Neural progenitor cell (in vitro differentiated cells): Measurements from ENCODE around the gene GALK2. TPM values are rescaled to one million over a fixed set of nuclear protein-coding genes. Genes with fewer than 3 reads are reported as not detected.

Experiments used
- DNase-seq: peaks from one replicate; pipeline ENCODE4 v3.0.0-alpha.2; 2016; ENCODE audit warnings: low spot score
- H2AFZ ChIP-seq: fragments of 200-600 bp; sonication (generic); replicated peaks from 2 replicates; pipeline ENCODE4 v1.6.1; 2016; ENCODE audit warnings: antibody characterized with exemption
- H3F3A ChIP-seq: fragments of 200-600 bp; sonication (generic); 2 replicates; pipeline ENCODE4 v1.6.1; 2016; ENCODE audit warnings: antibody characterized with exemption, low read depth
- H3K27ac ChIP-seq: fragments of 200-600 bp; sonication (generic); 2 replicates; pipeline ENCODE4 v1.5.1; 2016; ENCODE audit warnings: mild to moderate bottlenecking
- H3K27me3 ChIP-seq: fragments of 200-600 bp; sonication (generic); 2 replicates; pipeline ENCODE4 v1.6.1; 2016; ENCODE audit warnings: mild to moderate bottlenecking, moderate library complexity
- H3K36me3 ChIP-seq: fragments of 200-600 bp; sonication (generic); 2 replicates; pipeline ENCODE4 v1.5.1; 2016
- H3K4me1 ChIP-seq: fragments of 200-600 bp; sonication (generic); 2 replicates; pipeline ENCODE4 v1.6.1; 2016; ENCODE audit warnings: mixed run types
- H3K4me2 ChIP-seq: fragments of 200-600 bp; sonication (generic); 2 replicates; pipeline ENCODE4 v1.6.1; 2016
- H3K4me3 ChIP-seq: fragments of 200-600 bp; sonication (generic); 2 replicates; pipeline ENCODE4 v1.5.1; 2016
- H3K79me2 ChIP-seq: fragments of 200-600 bp; sonication (generic); 2 replicates; pipeline ENCODE4 v1.6.1; 2016; ENCODE audit warnings: low read depth
- H3K9ac ChIP-seq: fragments of 200-600 bp; sonication (generic); 2 replicates; pipeline ENCODE4 v1.6.1; 2016
- H3K9me3 ChIP-seq: fragments of 200-600 bp; sonication (generic); 2 replicates; pipeline ENCODE4 v1.5.1; 2016; ENCODE audit warnings: low read depth
- H4K20me1 ChIP-seq: fragments of 200-600 bp; sonication (generic); 2 replicates; pipeline ENCODE4 v1.6.1; 2016; ENCODE audit warnings: low read depth
- H3K27ac Mint-ChIP-seq: 3 replicates; pipeline ENCODE4 v1.8.0; 2021; ENCODE audit warnings: mixed read lengths
- H3K27me3 Mint-ChIP-seq: 2 replicates; pipeline ENCODE4 v1.8.0; 2022; ENCODE audit warnings: low read depth, mild to moderate bottlenecking, inconsistent platforms, moderate library complexity, mixed read lengths; ENCODE audit not compliant: insufficient read depth
- H3K36me3 Mint-ChIP-seq: 3 replicates; pipeline ENCODE4 v1.8.0; 2021; ENCODE audit warnings: mixed read lengths
- H3K4me1 Mint-ChIP-seq: 3 replicates; pipeline ENCODE4 v1.8.0; 2021; ENCODE audit warnings: mixed read lengths
- H3K4me3 Mint-ChIP-seq: 3 replicates; pipeline ENCODE4 v1.8.0; 2021; ENCODE audit warnings: mild to moderate bottlenecking, moderate library complexity, mixed read lengths
- H3K9me3 Mint-ChIP-seq: 3 replicates; pipeline ENCODE4 v1.8.0; 2020; ENCODE audit warnings: mixed read lengths
- CTCF ChIP-seq: fragments of 200-600 bp; sonication (generic); IDR thresholded peaks from 2 replicates; pipeline ENCODE4 v1.5.1; 2017; ENCODE audit warnings: antibody characterized with exemption, mild to moderate bottlenecking
- EZH2 ChIP-seq: fragments of 200-600 bp; sonication (generic); IDR thresholded peaks from 2 replicates; pipeline ENCODE4 v1.6.1; 2017; ENCODE audit warnings: antibody characterized with exemption, mild to moderate bottlenecking, moderate library complexity
- EZH2phosphoT487 ChIP-seq: fragments of 200-600 bp; sonication (generic); IDR thresholded peaks from 2 replicates; pipeline ENCODE4 v1.6.1; 2017; ENCODE audit warnings: antibody characterized with exemption
- total RNA-seq: library from RNA; depleted of rRNA; stranded (reverse); fragments of >200 nt; gene quantifications from 2 replicates; pipeline ENCODE4 v1.2.3, GENCODE V29; 2015; ENCODE audit warnings: low replicate concordance

Gene GALK2
- total RNA-seq, 1 donor from 2014 or later, result 19.0 TPM

GRCh38 chr15:49278751-49279150 is 108.7 kb downstream of the GALK2 start:
- no peak overlapping the region for H3K4me3 ChIP-seq
- H3K27me3 ChIP-seq, result no peaks in the 10 kb centered on the region

GRCh38 chr15:49279521-49280456 is 109.7 kb downstream of the GALK2 start:
- H3K36me3 Mint-ChIP-seq, result peaks cover 5% of the 10 kb centered on the region
- H2AFZ ChIP-seq, result no peak overlapping the region
- no peaks in the 10 kb centered on the region for H3K9me3 Mint-ChIP-seq
- no peak for DNase-seq
- H3K27me3 ChIP-seq, result no peaks in the 10 kb centered on the region
- no peaks in the 10 kb centered on the region for H3K9me3 ChIP-seq
- H3K4me1 Mint-ChIP-seq, result no peaks in the 10 kb centered on the region
- H3K4me3 ChIP-seq, result no peak overlapping the region
- H3F3A ChIP-seq, result peaks cover 5% of the 10 kb centered on the region
- H3K79me2 ChIP-seq, result no peaks in the 10 kb centered on the region
- H3K27ac Mint-ChIP-seq, result no peak overlapping the region
- peaks cover 15% of the 10 kb centered on the region for H3K4me1 ChIP-seq
- H3K27me3 Mint-ChIP-seq, result peaks cover 2% of the 10 kb centered on the region
- no peaks in the 10 kb centered on the region for H3K36me3 ChIP-seq
- H3K9ac ChIP-seq, result no peak overlapping the region
- H3K4me2 ChIP-seq, result no peak overlapping the region
- H3K27ac ChIP-seq, result no peak overlapping the region
- no peak for TF ChIP-seq EZH2
- no peak for TF ChIP-seq EZH2phosphoT487
- no peak for TF ChIP-seq CTCF
- no peak overlapping the region for H3K4me3 Mint-ChIP-seq
- H4K20me1 ChIP-seq, result no peaks in the 10 kb centered on the region

More at GRCh38 chr15:49278751-49279150, 108.7 kb downstream of the GALK2 start:
- no peak for DNase-seq
- Histone ChIP-seq H3K4me2 (no peak overlapping the region), H3K79me2 (no peaks in the 10 kb centered on the region), H4K20me1 (no peaks in the 10 kb centered on the region), H3K4me1 (peaks cover 15% of the 10 kb centered on the region), H3K9ac (no peak overlapping the region), H3F3A (peaks cover 5% of the 10 kb centered on the region), H3K36me3 (no peaks in the 10 kb centered on the region), H3K9me3 (no peaks in the 10 kb centered on the region), H2AFZ (no peak overlapping the region), H3K27ac (no peak overlapping the region)
- no peak for TF ChIP-seq CTCF
- Mint-ChIP-seq H3K27me3 (peaks cover 2% of the 10 kb centered on the region), H3K4me1 (no peaks in the 10 kb centered on the region), H3K9me3 (no peaks in the 10 kb centered on the region), H3K27ac (no peak overlapping the region), H3K36me3 (peaks cover 3% of the 10 kb centered on the region), H3K4me3 (no peak overlapping the region)

- no peak overlapping the region for H3K27ac Mint-ChIP-seq
- no peak overlapping the region for H3K4me3 Mint-ChIP-seq
- no peaks in the 10 kb centered on the region for H3F3A ChIP-seq
- H3K4me1 ChIP-seq, result no peaks in the 10 kb centered on the region
- H3K9ac ChIP-seq, result no peak overlapping the region
- H3K4me2 ChIP-seq, result no peak overlapping the region
- H3K27me3 Mint-ChIP-seq, result peaks cover 2% of the 10 kb centered on the region
- H3K9me3 ChIP-seq, result no peaks in the 10 kb centered on the region
- H3K36me3 Mint-ChIP-seq, result peaks cover 5% of the 10 kb centered on the region
- no peak overlapping the region for H2AFZ ChIP-seq
- no peak overlapping the region for H3K27ac ChIP-seq
- no peaks in the 10 kb centered on the region for H3K27me3 ChIP-seq
- H3K79me2 ChIP-seq, result no peaks in the 10 kb centered on the region
- H3K9me3 Mint-ChIP-seq, result no peaks in the 10 kb centered on the region
- no peak for DNase-seq
- no peaks in the 10 kb centered on the region for H4K20me1 ChIP-seq
- H3K36me3 ChIP-seq, result no peaks in the 10 kb centered on the region
- H3K4me1 Mint-ChIP-seq, result no peaks in the 10 kb centered on the region
- H3K4me3 ChIP-seq, result no peak overlapping the region
- TF ChIP-seq EZH2, result no peak
- no peak for TF ChIP-seq EZH2phosphoT487
- no peak for TF ChIP-seq CTCF
Observed at GRCh38 chr15:49282366-49282765, 112.3 kb downstream of the GALK2 start.
